Loucy (cell line): ENCODE results near the gene MYH10.
A peak's percentile ranks its signal among the peaks of the same experiment; 100 is the strongest.

Source experiments
- H2AFZ ChIP-seq: fragments of 200-600 bp; sonication (generic); 2 replicates; pipeline ENCODE4 v1.6.0; 2016; ENCODE audit warnings: antibody characterized with exemption, mild to moderate bottlenecking, low read length, moderate library complexity
- H3F3A ChIP-seq: fragments of 200-600 bp; 2 replicates; pipeline ENCODE4 v1.6.0; 2016; ENCODE audit warnings: antibody characterized with exemption, low read depth, mild to moderate bottlenecking
- H3K27me3 ChIP-seq: fragments of 200-600 bp; sonication (generic); 2 replicates; pipeline ENCODE4 v1.6.1; 2014; ENCODE audit warnings: low read length, mild to moderate bottlenecking; ENCODE audit not compliant: insufficient read depth, poor library complexity, severe bottlenecking
- H3K36me3 ChIP-seq: fragments of 200-600 bp; sonication (generic); 2 replicates; pipeline ENCODE4 v1.6.1; 2016; ENCODE audit warnings: low read length; ENCODE audit not compliant: insufficient read depth
- H3K4me1 ChIP-seq: fragments of 200-600 bp; sonication (generic); 2 replicates; pipeline ENCODE4 v1.5.1; 2014; ENCODE audit warnings: low read length, mild to moderate bottlenecking; ENCODE audit not compliant: insufficient read depth, poor library complexity, severe bottlenecking
- H3K4me2 ChIP-seq: fragments of 200-600 bp; sonication (generic); 2 replicates; pipeline ENCODE4 v1.6.0; 2014; ENCODE audit warnings: antibody characterized with exemption, low read length, low read depth, mild to moderate bottlenecking; ENCODE audit not compliant: poor library complexity, severe bottlenecking
- H3K4me3 ChIP-seq: fragments of 200-600 bp; sonication (generic); 2 replicates; pipeline ENCODE4 v1.5.1; 2014; ENCODE audit warnings: low read length, mild to moderate bottlenecking, mixed read lengths; ENCODE audit not compliant: poor library complexity, severe bottlenecking
- H3K79me2 ChIP-seq: fragments of 200-600 bp; sonication (generic); 2 replicates; pipeline ENCODE4 v1.6.1; 2014; ENCODE audit warnings: low read length; ENCODE audit not compliant: insufficient read depth
- H3K9ac ChIP-seq: fragments of 200-600 bp; sonication (generic); 2 replicates; pipeline ENCODE4 v1.6.0; 2014; ENCODE audit warnings: mild to moderate bottlenecking, low read depth, low read length, moderate library complexity; ENCODE audit not compliant: poor library complexity, severe bottlenecking
- H3K9me2 ChIP-seq: fragments of 200-600 bp; sonication (generic); replicated peaks from 2 replicates; pipeline ENCODE4 v1.6.1; 2016; ENCODE audit warnings: low read depth, low read length, mixed read lengths
- H3K9me3 ChIP-seq: fragments of 200-600 bp; sonication (generic); 2 replicates; pipeline ENCODE4 v1.6.1; 2014; ENCODE audit warnings: mild to moderate bottlenecking, antibody characterized with exemption, low read length, low read depth; ENCODE audit not compliant: insufficient read depth
- H4K20me1 ChIP-seq: fragments of 200-600 bp; sonication (generic); 2 replicates; pipeline ENCODE4 v1.6.0; 2014; ENCODE audit warnings: antibody characterized with exemption, low read length, mild to moderate bottlenecking; ENCODE audit not compliant: insufficient read depth, poor library complexity, severe bottlenecking
- CTCF ChIP-seq: fragments of 200-600 bp; sonication (generic); conservative IDR thresholded peaks from 2 replicates; pipeline ENCODE4 v1.5.1; 2014; ENCODE audit warnings: mild to moderate bottlenecking, antibody characterized with exemption, low read length
- EZH2phosphoT487 ChIP-seq: fragments of 200-600 bp; IDR thresholded peaks from 2 replicates; pipeline ENCODE4 v1.6.1; 2018; ENCODE audit warnings: antibody characterized with exemption, mild to moderate bottlenecking, moderate library complexity, borderline replicate concordance

Gene MYH10

GRCh38 chr17:8643855-8644506 lies 13.5 kb upstream of the MYH10 start:
- no peaks in the 10 kb centered on the region for H4K20me1 ChIP-seq
- no peak overlapping the region for H2AFZ ChIP-seq
- H3K9ac ChIP-seq, result no peak overlapping the region
- no peaks in the 10 kb centered on the region for H3K79me2 ChIP-seq
- H3K4me3 ChIP-seq, result no peak overlapping the region
- H3K9me3 ChIP-seq, result no peaks in the 10 kb centered on the region
- H3F3A ChIP-seq, result no peaks in the 10 kb centered on the region
- TF ChIP-seq EZH2phosphoT487 (no peak), CTCF (no peak)
- H3K36me3 ChIP-seq, result no peaks in the 10 kb centered on the region
- no peaks in the 10 kb centered on the region for H3K9me2 ChIP-seq
- H3K4me2 ChIP-seq, result no peak overlapping the region
- no peaks in the 10 kb centered on the region for H3K4me1 ChIP-seq
- H3K27me3 ChIP-seq, result no peaks in the 10 kb centered on the region

GRCh38 chr17:8639709-8640108 lies 9.2 kb upstream of the MYH10 start:
- no peak for TF ChIP-seq EZH2phosphoT487
- TF ChIP-seq CTCF, result no peak

GRCh38 chr17:8632061-8632460 lies 1.5 kb upstream of the MYH10 start:
- Histone ChIP-seq H3K27me3 (peaks cover 5% of the 10 kb centered on the region), H3F3A (no peaks in the 10 kb centered on the region), H3K36me3 (no peaks in the 10 kb centered on the region), H2AFZ (no peak overlapping the region), H3K4me1 (peaks cover 18% of the 10 kb centered on the region), H3K4me2 (peak overlapping the region; percentile 77), H3K79me2 (peaks cover 33% of the 10 kb centered on the region), H3K9ac (no peak overlapping the region), H3K9me3 (no peaks in the 10 kb centered on the region), H3K4me3 (no peak overlapping the region), H4K20me1 (peaks cover 18% of the 10 kb centered on the region), H3K9me2 (no peaks in the 10 kb centered on the region)
- TF ChIP-seq CTCF, result no peak

More at GRCh38 chr17:8639709-8640108, 9.2 kb upstream of the MYH10 start:
- H3K79me2 ChIP-seq, result no peaks in the 10 kb centered on the region
- no peak overlapping the region for H3K4me2 ChIP-seq
- no peaks in the 10 kb centered on the region for H3K36me3 ChIP-seq
- H3K9ac ChIP-seq, result no peak overlapping the region
- H4K20me1 ChIP-seq, result no peaks in the 10 kb centered on the region
- no peaks in the 10 kb centered on the region for H3K9me2 ChIP-seq
- H3K4me1 ChIP-seq, result no peaks in the 10 kb centered on the region
- H3K4me3 ChIP-seq, result no peak overlapping the region
- no peaks in the 10 kb centered on the region for H3K9me3 ChIP-seq
- H3K27me3 ChIP-seq, result no peaks in the 10 kb centered on the region
- no peak overlapping the region for H2AFZ ChIP-seq
- no peaks in the 10 kb centered on the region for H3F3A ChIP-seq
